T-helper 1 cell treated with Interleukin-12 subunit alpha and Interleukin-12 subunit beta and Interleukin-4 antibody, amounts not matched to agents 30 μg/mL and 1 μg/mL, for 36 hours (primary cell): ENCODE measurements around the gene CC2D1A.

Experiments used
- H3K27ac Mint-ChIP-seq: one replicate; pipeline ENCODE4 v1.8.0; 2021; ENCODE audit warnings: mild to moderate bottlenecking, mixed read lengths
- H3K27me3 Mint-ChIP-seq: one replicate; pipeline ENCODE4 v1.8.0; 2021; ENCODE audit warnings: low read depth, mixed read lengths
- H3K36me3 Mint-ChIP-seq: one replicate; pipeline ENCODE4 v1.8.0; 2021; ENCODE audit warnings: low read depth, mixed read lengths
- H3K4me1 Mint-ChIP-seq: one replicate; pipeline ENCODE4 v1.8.0; 2021; ENCODE audit warnings: low read depth, mixed read lengths
- H3K4me3 Mint-ChIP-seq: one replicate; pipeline ENCODE4 v1.8.0; 2021; ENCODE audit warnings: mild to moderate bottlenecking, moderate library complexity, mixed read lengths
- H3K9me3 Mint-ChIP-seq: one replicate; pipeline ENCODE4 v1.8.0; 2021; ENCODE audit warnings: mixed read lengths

Gene CC2D1A

GRCh38 chr19:13870873-13871272 lies 35.1 kb upstream of the CC2D1A start:
- Mint-ChIP-seq H3K27me3 (peaks cover 29% of the 10 kb centered on the region), H3K4me1 (peaks cover 6% of the 10 kb centered on the region), H3K27ac (no peak overlapping the region), H3K9me3 (no peaks in the 10 kb centered on the region), H3K36me3 (peaks cover 4% of the 10 kb centered on the region), H3K4me3 (no peak overlapping the region)

- Mint-ChIP-seq H3K36me3 (no peaks in the 10 kb centered on the region), H3K9me3 (no peaks in the 10 kb centered on the region), H3K4me1 (no peaks in the 10 kb centered on the region), H3K27ac (no peak overlapping the region), H3K4me3 (peak overlapping the region; percentile 34), H3K27me3 (peaks cover 18% of the 10 kb centered on the region)
These were observed 33.7 kb upstream of the CC2D1A start for GRCh38 chr19:13872339-13872694.

GRCh38 chr19:13872695-13873389 lies 33.2 kb upstream of the CC2D1A start:
- Mint-ChIP-seq H3K27me3 (peaks cover 13% of the 10 kb centered on the region), H3K36me3 (no peaks in the 10 kb centered on the region), H3K9me3 (no peaks in the 10 kb centered on the region), H3K4me1 (no peaks in the 10 kb centered on the region), H3K4me3 (peak overlapping the region; percentile 63), H3K27ac (no peak overlapping the region)

- Mint-ChIP-seq H3K27me3 (peaks cover 8% of the 10 kb centered on the region), H3K9me3 (no peaks in the 10 kb centered on the region), H3K4me3 (no peak overlapping the region), H3K27ac (no peak overlapping the region), H3K36me3 (no peaks in the 10 kb centered on the region), H3K4me1 (no peaks in the 10 kb centered on the region)
These were observed 32.0 kb upstream of the CC2D1A start for GRCh38 chr19:13873834-13874515.

GRCh38 chr19:13875824-13876223 lies 30.2 kb upstream of the CC2D1A start:
- Mint-ChIP-seq H3K4me1 (peaks cover 9% of the 10 kb centered on the region), H3K27me3 (peaks cover 8% of the 10 kb centered on the region), H3K9me3 (no peaks in the 10 kb centered on the region), H3K36me3 (no peaks in the 10 kb centered on the region), H3K4me3 (no peak overlapping the region), H3K27ac (no peak overlapping the region)

GRCh38 chr19:13876834-13877233 lies 29.2 kb upstream of the CC2D1A start, which contains the start of gene NANOS3:
TSS of gene NANOS3 (plus strand) at chr19:13877134. CDS start at chr19:13877249, 115 bp downstream.
- Mint-ChIP-seq H3K27me3 (peaks cover 4% of the 10 kb centered on the region), H3K4me1 (peaks cover 17% of the 10 kb centered on the region), H3K9me3 (no peaks in the 10 kb centered on the region), H3K4me3 (no peak within 1 kb of the TSS), H3K36me3 (no peaks in the 10 kb centered on the region), H3K27ac (no peak within 1 kb of the TSS)

- peaks cover 22% of the 10 kb centered on the region for H3K4me1 Mint-ChIP-seq
These were observed 28.7 kb upstream of the CC2D1A start for GRCh38 chr19:13877303-13877702.

GRCh38 chr19:13880059-13881043 lies 25.6 kb upstream of the CC2D1A start:
- Mint-ChIP-seq H3K36me3 (no peaks in the 10 kb centered on the region), H3K4me1 (peaks cover 27% of the 10 kb centered on the region), H3K27me3 (peaks cover 3% of the 10 kb centered on the region), H3K4me3 (peak overlapping the region; percentile 53), H3K27ac (peak overlapping the region; percentile 92), H3K9me3 (no peaks in the 10 kb centered on the region)

More at GRCh38 chr19:13877303-13877702, 28.7 kb upstream of the CC2D1A start:
- Mint-ChIP-seq H3K9me3 (no peaks in the 10 kb centered on the region), H3K4me3 (no peak overlapping the region), H3K27me3 (peaks cover 4% of the 10 kb centered on the region), H3K36me3 (no peaks in the 10 kb centered on the region), H3K27ac (no peak overlapping the region)

- H3K9me3 Mint-ChIP-seq, result no peaks in the 10 kb centered on the region
- H3K27me3 Mint-ChIP-seq, result no peaks in the 10 kb centered on the region
- H3K4me1 Mint-ChIP-seq, result peaks cover 27% of the 10 kb centered on the region
- peak overlapping the region; percentile 92 for H3K27ac Mint-ChIP-seq
- no peaks in the 10 kb centered on the region for H3K36me3 Mint-ChIP-seq
- peak overlapping the region; percentile 53 for H3K4me3 Mint-ChIP-seq
These were observed 24.7 kb upstream of the CC2D1A start for GRCh38 chr19:13881251-13881691.

- Mint-ChIP-seq H3K4me1 (peaks cover 27% of the 10 kb centered on the region), H3K4me3 (peak overlapping the region; percentile 42), H3K36me3 (no peaks in the 10 kb centered on the region), H3K9me3 (no peaks in the 10 kb centered on the region), H3K27me3 (no peaks in the 10 kb centered on the region), H3K27ac (peak overlapping the region; percentile 92)
These were observed 24.1 kb upstream of the CC2D1A start for GRCh38 chr19:13881692-13882418.

GRCh38 chr19:13882419-13882795 lies 23.6 kb upstream of the CC2D1A start:
- Mint-ChIP-seq H3K27ac (peak overlapping the region; percentile 92), H3K36me3 (no peaks in the 10 kb centered on the region), H3K9me3 (no peaks in the 10 kb centered on the region), H3K4me1 (peaks cover 27% of the 10 kb centered on the region), H3K4me3 (peak overlapping the region; percentile 42), H3K27me3 (no peaks in the 10 kb centered on the region)

GRCh38 chr19:13882836-13883235 lies 23.2 kb upstream of the CC2D1A start:
- Mint-ChIP-seq H3K27ac (peak overlapping the region; percentile 41), H3K4me1 (peaks cover 27% of the 10 kb centered on the region), H3K9me3 (no peaks in the 10 kb centered on the region), H3K27me3 (no peaks in the 10 kb centered on the region), H3K4me3 (no peak overlapping the region), H3K36me3 (no peaks in the 10 kb centered on the region)

GRCh38 chr19:13883516-13884064 lies 22.4 kb upstream of the CC2D1A start:
- no peaks in the 10 kb centered on the region for H3K36me3 Mint-ChIP-seq
- peak overlapping the region; percentile 43 for H3K27ac Mint-ChIP-seq
- no peaks in the 10 kb centered on the region for H3K9me3 Mint-ChIP-seq
- peaks cover 27% of the 10 kb centered on the region for H3K4me1 Mint-ChIP-seq
- no peaks in the 10 kb centered on the region for H3K27me3 Mint-ChIP-seq
- no peak overlapping the region for H3K4me3 Mint-ChIP-seq
